Kidney glomerular epithelial cell (primary cell): Measurements from ENCODE around the gene SERPINB6.
A peak's percentile ranks its signal among the peaks of the same experiment; 100 is the strongest.
"Not testable (repeated sequence)": the region's sequence is repeated elsewhere in the genome, so short reads cannot be mapped to it uniquely, and the experiment has no call there.

ENCODE experiments used
- DNase-seq: peaks from one replicate; lab custom pipeline; 2025; lab: John Stamatoyannopoulos, UW

SERPINB6 gene

DNA sequence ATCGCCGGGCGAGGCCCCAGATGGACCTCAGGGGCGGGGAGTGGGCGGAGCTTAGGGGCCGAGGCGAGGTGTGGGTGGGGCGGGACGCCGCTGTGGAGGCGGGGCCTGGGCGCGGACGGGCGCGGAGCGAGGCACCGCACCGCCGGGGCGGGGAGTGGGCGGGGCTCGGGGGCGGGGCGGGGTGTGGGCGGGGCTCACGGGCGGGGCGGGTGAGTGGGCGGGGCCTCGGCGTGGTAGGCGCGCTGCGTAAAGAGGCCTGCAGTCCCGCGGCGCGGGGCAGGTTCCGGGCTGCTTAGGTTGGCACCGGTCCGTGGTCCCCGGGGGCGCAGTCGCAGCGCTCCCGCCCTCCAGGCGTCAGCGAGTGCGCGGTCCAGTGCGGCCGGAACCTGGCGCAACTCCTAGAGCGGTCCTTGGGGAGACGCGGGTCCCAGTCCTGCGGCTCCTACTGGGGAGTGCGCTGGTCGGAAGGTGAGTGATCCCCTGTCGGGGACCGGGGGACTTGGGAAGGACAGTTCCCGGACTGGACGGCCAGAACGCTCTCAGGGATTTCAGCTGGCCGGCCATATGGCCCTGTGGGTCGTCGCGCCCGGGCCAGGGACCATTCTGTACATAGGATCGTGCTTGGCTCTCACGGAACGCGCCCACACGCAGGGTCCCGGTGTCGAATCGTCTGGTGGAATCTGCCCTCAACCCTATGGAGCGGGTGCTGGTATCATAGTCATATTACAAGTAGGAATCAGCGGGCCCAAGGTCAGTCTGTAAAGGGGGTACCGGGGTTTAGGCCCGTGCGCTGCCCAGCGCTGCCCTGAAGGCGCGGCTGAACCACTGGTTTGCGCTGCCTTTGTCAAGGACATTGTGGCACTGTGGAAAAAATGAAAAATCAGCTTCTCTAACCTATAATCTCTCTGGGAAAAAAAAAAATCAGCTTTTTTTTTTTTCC is 28.5 kb upstream of the SERPINB6 start, which contains the start of gene NQO2:
Gene NQO2 (plus strand): TSS at position 277 of the 940 bp plus-strand sequence. CDS start 6,659 bp downstream, outside the sequence.
- peak; percentile 64 for DNase-seq

DNA sequence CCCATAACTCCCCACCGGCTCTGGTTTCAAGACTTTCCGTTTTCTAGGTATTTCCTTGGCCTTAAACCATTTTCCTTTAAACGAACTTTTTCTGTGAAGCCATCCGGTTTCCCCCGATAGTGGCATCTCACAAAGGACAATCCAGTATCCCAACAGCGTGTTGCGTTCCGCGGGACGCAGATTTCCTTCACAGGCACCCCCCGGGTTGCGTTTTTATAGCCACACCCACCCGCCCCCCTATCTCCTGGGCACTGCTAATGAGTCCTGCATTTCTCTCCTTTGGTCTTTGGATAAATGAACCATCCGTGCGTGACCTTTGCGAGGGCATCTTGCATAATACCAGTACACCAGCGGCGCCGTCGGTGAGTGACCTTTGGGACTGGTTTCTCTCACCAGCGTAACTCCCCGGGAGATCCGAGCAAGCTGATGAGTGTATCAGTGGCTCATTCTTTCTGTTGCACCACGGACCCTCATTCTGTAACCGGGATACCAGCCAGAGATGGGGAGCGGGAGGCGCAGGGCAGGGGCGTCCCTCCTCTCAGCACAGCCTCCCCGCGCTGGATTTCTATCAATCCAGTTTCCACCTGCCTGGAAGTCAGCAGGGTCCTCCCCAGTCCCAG is 27.7 kb upstream of the SERPINB6 start:
- DNase-seq: no peak

DNA sequence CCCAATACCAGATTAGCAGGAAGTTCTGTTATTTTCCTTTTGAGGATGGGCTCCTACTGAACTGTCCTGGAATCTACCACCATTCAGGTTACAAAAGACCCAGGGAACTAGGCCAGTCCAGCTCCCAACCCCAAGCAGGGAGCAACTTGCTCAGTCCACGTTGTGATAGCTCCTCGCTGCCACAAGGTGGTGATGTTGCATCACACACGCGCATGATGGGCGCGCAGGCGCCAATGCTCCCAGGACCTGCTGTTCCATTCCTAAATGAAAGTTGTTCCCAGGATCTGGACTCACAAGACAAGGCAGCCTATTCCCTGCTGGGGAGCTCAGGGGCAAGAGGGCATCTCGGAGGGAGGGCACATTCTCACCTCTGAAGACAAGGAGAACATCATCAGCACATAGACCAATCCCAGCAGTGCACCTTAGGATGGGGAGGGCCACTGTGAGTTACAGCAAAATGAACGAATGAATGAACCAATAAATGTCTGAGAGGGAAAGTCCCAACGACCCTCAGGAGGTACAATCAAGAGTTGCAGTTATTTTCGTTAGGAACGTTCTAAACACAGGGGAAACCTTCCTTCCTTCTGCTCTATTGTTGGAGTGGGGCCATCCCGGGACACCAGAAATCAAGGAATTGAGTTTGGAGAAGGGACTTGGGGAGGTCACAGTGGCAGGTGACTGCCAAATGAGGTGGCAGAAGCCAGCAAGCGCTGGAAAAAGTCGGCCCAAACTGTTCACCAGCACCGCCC is 27.1 kb upstream of the SERPINB6 start:
- not testable (repeated sequence) for DNase-seq

GRCh38 chr6:2993755-2994317 is 22.5 kb upstream of the SERPINB6 start:
- DNase-seq: no peak

DNA sequence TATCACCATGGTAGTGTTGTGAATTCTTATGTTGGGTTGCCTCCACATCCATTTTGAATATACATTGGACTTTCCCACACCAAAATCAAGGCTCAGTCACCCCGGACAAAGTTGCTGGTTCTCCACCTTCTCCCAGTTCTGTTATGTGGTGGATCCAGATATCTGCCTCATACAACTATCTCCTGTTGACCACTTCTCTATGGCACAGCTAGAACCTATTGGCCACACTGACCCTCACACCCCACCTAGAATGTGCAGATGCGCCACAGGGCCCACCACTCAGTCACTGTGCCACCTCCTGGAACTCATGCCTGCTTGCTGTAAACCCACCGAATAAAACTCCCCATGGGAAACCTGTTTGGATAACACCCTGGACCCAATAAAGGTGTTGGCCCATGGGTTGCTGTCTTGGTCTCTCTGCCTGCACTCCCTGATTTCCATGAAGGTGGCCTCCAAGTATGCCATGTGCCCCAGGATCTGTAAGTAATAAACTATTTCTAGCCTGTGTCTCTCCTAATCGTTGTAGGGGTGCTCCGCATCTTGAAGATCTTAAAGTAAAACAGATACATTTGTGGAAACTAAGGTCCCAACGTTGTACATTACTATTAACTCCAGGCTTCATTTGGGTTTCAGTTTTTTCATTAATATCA is 21.1 kb upstream of the SERPINB6 start:
- DNase-seq: no peak

DNA sequence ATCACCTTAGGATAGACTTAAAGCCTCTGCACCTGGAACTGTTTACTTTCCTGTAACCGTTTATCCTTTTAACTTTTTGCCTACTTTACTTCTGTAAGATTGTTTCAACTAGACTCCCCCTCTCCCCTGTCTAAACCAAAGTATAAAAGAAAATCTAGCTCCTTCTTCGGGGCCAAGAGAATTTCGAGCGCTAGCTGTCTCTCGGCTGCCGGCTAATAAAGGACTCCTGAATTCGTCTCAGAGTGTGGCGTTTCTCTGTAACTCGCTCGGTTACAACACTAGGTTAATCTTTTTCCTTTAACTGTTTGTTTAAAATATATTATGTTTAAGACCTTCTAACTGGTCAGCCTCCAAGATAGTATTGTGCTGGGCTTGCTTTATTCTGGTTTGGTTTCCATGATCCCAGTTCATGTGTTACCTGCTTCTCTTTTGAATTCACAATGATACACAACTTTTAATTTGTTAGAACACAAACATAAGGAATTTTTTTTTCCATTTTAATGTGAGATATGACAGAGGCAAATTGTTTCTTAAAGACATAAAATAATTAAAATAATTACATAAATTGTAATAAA is 19.7 kb upstream of the SERPINB6 start:
- DNase-seq: peak; percentile 29

DNA sequence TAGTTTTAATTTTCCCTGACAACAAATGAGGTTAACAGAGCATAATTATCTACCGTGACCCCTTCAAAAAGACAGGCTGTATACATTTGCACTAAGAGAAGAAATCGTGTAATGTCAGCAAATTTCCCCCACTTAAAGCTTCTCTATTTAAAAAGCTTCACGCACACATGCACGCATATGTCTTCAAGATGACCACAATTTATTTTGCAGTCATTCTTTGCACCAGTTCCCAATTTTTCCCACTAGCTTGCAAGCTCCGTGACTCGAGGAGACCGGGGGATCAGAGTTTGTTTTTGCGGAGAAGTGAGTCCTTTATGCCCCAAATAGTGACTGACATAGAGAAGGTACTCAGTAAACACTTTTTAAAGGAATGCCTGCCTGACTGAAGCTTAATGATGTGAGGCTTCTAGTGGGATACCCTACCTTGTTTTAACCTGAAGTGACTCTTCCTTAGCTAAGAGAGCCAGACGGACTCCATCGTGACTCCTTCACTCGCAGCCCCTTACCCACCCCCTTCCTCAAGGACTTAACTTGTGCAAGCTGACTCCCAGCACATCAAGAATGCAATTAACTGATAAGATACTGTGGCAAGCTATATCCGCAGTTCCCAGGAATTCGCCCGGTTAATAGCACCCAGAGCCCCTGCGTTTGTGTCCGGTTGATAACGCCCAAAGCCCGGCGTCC is 19.0 kb upstream of the SERPINB6 start:
- peak; percentile 70 for DNase-seq

GRCh38 chr6:2989332-2990247 is 18.2 kb upstream of the SERPINB6 start:
- peak; percentile 99 for DNase-seq

DNA sequence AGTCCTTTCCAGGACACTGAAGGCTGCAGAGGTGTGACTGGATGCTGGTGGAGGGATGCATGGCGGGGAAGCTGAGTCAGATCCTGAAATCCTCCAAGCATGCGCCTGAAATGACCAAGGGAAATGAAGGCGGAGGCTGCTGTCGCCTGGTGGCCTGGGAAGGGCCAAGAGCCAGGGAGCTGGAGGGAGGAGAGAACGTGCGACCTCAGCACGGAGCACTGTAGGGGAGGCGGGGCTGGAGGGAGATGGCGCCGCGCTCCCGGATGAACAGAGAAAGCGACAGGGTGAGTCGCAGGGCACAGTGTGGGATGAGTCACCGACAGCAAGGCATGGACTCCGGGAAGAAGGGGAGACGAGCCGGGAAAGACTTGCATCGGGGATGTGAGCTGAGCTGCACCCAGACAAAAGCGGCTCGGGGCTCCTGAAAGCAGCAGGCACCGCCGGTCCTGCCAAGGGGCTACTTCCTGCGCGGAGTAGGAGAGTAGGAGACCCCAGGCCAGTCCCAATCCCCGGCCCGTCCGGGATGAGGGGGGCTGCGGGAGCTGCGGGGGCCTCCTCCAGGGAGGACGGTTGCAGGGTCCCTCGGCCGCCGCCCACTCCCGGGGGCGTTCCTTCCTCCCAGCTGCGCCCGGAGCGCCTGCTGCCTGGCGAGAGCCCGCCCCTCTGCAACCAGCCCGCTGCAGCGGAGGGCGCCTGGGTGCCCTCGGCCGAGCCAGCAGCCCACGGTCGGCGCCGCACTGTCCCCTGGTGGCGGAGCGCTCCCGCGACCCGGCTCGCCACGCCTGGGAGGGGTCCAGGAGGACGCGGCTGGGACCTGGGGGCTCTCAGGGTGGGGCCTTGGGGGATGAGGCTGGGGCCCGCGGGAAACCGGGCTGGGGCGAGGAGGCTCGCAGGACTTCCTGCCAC is 17.3 kb upstream of the SERPINB6 start:
- DNase-seq: peak; percentile 94

DNA sequence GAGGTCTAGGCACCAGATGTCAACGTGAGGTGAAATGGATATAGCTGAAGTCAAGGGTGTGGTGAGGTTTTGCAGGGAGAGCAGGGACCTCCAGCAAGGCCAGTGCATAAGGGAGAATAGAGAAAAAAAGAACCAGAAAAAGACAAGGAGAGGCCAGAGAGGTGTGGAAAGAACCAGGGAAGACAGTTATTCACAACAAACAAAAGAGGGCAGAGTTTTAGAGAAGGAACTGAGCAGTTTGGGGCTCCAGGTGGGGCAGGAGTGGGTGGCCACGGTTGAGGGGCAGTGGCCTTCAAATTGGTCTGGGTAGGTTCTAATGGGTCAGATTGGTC is 16.7 kb upstream of the SERPINB6 start:
- no peak for DNase-seq

GRCh38 chr6:2986722-2987221 is 15.4 kb upstream of the SERPINB6 start:
- DNase-seq: no peak

- DNase-seq: no peak
Observed at GRCh38 chr6:2984738-2985406, 13.5 kb upstream of the SERPINB6 start.

- no peak for DNase-seq
Observed at GRCh38 chr6:2982426-2983117, 11.2 kb upstream of the SERPINB6 start.

DNA sequence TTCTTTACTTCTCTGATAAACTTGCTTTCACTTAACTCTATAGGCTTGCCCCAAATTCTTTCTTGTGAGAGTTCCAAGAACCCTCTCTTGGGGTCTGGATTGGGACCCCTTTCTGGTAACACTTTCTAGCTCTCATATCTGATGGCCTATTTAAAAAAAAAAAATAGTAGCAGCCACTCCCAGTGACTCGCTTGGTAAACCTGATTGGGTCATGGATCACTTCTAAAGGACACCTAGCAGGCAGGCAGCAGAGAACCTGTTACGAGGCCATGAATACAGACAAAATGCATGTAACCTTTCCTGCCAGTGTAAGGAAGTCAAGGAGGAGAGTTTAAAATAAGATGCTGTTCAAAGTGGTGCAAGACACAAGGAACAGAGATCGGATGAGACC is 9.1 kb upstream of the SERPINB6 start:
- DNase-seq: no peak

DNA sequence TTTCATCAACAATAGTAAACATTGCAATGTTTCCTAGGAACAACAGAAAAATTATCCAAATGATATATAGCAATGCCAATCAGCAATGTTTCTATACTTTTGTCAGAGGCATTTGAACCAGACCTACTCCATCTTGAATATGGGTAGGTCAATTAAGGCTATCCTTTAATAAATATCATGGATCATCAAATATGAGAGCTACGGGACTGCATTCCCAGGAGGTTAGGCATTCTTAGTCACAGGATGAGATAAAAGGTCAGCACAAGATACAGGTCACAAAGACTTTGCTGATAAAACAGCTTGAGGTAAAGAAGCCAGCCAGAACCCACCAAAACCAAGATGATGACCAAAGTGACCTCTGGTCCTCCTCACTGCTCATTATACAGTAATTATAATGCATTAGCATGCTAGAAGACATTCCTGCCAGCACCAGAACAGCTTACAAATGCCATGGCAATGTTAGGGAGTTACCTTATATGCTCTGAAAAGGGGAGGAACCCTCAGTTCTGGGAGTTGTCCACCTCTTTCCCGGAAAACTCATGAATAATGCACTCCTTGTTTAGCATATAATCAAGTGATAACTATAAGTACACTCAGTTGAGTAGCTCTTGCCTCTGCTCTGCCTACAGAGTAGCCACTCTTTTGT is 8.6 kb upstream of the SERPINB6 start:
- DNase-seq: no peak

DNA sequence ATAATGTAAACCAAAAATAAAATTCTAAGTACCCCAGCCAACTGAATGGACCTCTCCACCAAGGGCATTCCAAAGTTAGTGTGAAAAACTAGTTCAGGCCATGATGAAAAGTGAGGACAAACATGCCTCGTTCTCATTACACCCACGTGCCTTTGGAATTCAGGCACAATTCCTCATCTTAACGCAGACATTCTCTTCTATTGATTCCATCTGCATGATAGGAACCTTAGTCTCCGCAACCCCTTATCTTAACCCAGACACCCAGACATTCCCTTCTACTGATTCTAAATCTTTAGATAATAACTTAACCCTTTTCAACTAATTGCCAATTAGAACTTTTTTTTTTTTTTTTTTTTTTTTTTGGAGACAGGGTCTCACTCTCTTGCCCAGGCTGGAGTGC is 7.6 kb upstream of the SERPINB6 start:
- DNase-seq: no peak
